IPS-20b (cell line): Measurements from ENCODE around the gene PROSER2.

Source experiments
- H3K27ac ChIP-seq: one replicate; pipeline ENCODE4 v1.5.1; 2013; ENCODE audit warnings: low read length
- H3K27me3 ChIP-seq: 2 replicates; pipeline ENCODE4 v1.6.1; 2013; ENCODE audit warnings: mild to moderate bottlenecking, low read length, inconsistent platforms; ENCODE audit not compliant: insufficient read depth
- H3K36me3 ChIP-seq: 2 replicates; pipeline ENCODE4 v1.6.1; 2013; ENCODE audit warnings: low read depth, mild to moderate bottlenecking, inconsistent platforms, low read length, moderate library complexity; ENCODE audit not compliant: insufficient read depth
- H3K4me1 ChIP-seq: 2 replicates; pipeline ENCODE4 v1.6.1; 2013; ENCODE audit warnings: mild to moderate bottlenecking, control low read depth, inconsistent platforms, low read length, moderate library complexity; ENCODE audit not compliant: insufficient read depth
- H3K4me3 ChIP-seq: 2 replicates; pipeline ENCODE4 v1.5.1; 2013; ENCODE audit warnings: mild to moderate bottlenecking, low read length, inconsistent platforms
- H3K9ac ChIP-seq: 2 replicates; pipeline ENCODE4 v1.6.1; 2013; ENCODE audit warnings: low read depth, mild to moderate bottlenecking, inconsistent platforms, low read length, moderate library complexity
- H3K9me3 ChIP-seq: 2 replicates; pipeline ENCODE4 v1.6.1; 2013; ENCODE audit warnings: mild to moderate bottlenecking, low read depth, low read length, inconsistent platforms; ENCODE audit not compliant: insufficient read depth

The PROSER2 gene

DNA sequence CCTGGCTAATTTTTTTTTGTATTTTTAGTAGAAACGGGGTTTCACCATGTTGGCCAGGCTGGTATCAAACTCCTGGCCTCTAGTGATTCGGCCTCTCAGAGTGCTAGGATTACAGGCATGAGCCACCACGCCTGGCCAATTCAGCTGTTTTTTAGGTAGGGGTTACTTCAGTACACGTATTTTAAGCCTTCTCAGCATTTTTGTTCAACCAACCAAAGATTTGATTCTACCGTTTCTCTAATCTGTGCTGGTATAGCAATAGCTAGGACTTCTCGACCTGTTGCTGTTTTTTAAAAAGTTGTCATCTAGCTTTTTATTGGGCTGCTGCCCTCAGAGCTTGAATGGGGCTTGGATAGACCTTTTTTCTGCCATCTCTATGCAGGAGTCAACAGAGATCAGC, 34.9 kb downstream of the PROSER2 start:
- Histone ChIP-seq H3K27ac (no peak overlapping the region), H3K27me3 (no peaks in the 10 kb centered on the region), H3K4me3 (no peak overlapping the region), H3K4me1 (no peaks in the 10 kb centered on the region), H3K9me3 (no peaks in the 10 kb centered on the region), H3K36me3 (peaks cover 12% of the 10 kb centered on the region; the same call in 1 of the 2 replicates), H3K9ac (no peak overlapping the region)

DNA sequence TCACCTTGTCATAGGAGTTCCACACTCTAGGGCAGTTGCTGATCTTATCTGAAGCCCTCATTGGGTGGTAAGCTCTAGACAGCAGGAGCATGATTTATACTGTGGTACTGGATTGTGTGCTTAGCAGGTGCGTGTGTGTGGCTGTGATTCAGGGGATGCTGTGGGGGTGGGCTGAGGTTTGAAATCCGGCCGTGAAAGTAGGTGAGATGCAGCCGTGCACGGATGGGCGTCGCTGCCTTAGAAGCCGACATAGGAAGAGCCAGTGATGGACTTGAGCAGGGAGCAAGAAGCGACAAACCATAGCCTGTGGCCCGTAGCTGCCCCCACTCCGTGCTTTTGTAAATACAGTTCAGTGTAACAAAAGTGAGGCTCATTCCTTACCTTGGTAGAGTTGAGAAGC, 38.2 kb downstream of the PROSER2 start:
- Histone ChIP-seq H3K9me3 (no peaks in the 10 kb centered on the region), H3K27me3 (no peaks in the 10 kb centered on the region), H3K4me1 (no peaks in the 10 kb centered on the region), H3K27ac (no peak overlapping the region), H3K36me3 (0 out of 2 replicates have a peak, but pooled peaks cover 4% of the 10 kb centered on the region), H3K9ac (no peak overlapping the region), H3K4me3 (no peak overlapping the region)

DNA sequence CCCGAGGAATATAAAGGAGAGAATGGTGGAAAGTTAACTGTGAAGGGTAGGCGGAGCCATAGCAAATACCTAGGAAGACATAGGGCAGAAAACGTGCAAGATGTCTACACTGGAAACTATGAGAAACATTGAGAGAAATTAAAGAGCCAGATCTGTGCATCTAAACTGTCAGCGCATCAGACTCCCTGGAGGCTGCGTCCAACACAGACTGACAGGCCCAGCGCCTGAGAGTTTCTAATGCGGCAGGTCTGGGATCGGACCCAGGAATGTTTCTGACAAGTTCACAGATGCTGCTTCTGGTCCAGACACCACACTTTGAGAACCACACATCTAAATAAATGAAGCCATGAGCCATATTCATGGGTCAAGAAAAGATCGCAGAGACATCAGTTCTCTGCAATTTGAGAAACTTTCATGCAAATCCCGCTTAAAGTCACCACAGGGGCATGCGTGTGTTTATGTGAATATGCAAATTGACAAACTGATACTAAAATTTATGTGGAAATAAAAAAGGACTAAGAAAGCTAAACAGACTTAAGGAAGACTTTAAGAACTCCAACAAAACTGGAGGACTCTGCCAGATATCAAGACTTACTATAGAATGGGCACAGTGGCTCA, 38.8 kb downstream of the PROSER2 start:
- H3K4me1 ChIP-seq, result no peaks in the 10 kb centered on the region
- H3K27ac ChIP-seq, result no peak overlapping the region
- no peak overlapping the region for H3K9ac ChIP-seq
- H3K9me3 ChIP-seq, result no peaks in the 10 kb centered on the region
- H3K27me3 ChIP-seq, result no peaks in the 10 kb centered on the region
- H3K4me3 ChIP-seq, result no peak overlapping the region
- H3K36me3 ChIP-seq, result 0 out of 2 replicates have a peak, but pooled peaks cover 2% of the 10 kb centered on the region

DNA sequence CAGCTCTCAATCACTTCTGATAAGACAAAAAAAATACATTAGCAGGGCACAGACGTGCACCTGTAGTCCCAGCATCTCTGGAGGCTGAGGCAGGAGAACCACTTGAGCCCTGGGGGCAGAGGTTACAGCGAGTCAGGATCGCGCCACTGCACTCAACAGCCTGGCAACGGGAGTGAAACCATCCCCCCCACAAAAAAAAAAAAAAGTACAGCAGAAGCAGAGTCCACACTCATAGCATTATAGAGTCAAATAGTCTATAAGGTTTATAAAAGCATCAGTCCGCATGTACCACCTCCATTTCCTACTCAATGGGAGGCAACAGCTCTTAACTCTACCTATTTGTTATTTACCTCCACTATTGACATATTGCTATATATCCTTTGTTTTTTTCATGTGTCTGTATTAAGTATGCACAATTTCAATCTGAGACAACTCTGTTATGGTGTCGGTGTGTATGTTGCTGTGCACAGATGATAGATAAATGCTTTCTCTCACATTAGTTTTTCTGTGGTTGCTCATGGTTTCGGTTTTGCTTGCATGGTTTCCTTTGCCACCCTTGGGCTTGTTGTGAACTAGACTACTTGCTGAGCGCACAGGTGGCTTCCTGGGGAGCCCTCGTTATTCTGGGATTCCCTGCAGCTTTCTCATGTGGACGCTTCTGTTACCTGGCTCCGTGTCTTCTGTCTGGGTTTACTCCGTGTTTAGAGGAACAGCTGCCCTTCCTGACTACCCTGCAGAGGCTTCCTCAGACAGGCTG, 40.4 kb downstream of the PROSER2 start:
- H3K27ac ChIP-seq, result no peak overlapping the region
- no peaks in the 10 kb centered on the region for H3K9me3 ChIP-seq
- no peaks in the 10 kb centered on the region for H3K4me1 ChIP-seq
- H3K9ac ChIP-seq, result no peak overlapping the region
- no peaks in the 10 kb centered on the region for H3K36me3 ChIP-seq
- H3K27me3 ChIP-seq, result no peaks in the 10 kb centered on the region
- H3K4me3 ChIP-seq, result no peak overlapping the region

DNA sequence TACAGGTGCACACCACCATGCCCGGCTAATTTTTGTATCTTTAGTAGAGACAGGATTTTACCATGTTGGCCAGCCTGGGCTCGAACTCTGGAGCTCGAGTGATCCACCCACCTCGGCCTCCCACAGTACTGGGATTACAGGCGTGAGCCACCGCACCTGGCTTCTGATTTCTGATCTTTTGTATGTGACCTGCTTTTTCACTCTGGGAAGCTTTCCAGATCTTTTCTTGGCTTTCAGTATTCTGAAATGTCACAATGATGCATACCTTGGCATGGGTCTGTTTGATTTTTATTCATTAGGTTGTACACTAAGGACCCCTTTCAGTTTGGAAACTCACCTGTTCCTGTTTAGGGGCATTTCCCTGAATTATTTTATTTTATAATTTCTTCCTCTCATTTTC, 41.6 kb downstream of the PROSER2 start:
- Histone ChIP-seq H3K9me3 (no peaks in the 10 kb centered on the region), H3K4me1 (no peaks in the 10 kb centered on the region), H3K27ac (no peak overlapping the region), H3K9ac (no peak overlapping the region), H3K4me3 (no peak overlapping the region), H3K27me3 (no peaks in the 10 kb centered on the region), H3K36me3 (no peaks in the 10 kb centered on the region)

DNA sequence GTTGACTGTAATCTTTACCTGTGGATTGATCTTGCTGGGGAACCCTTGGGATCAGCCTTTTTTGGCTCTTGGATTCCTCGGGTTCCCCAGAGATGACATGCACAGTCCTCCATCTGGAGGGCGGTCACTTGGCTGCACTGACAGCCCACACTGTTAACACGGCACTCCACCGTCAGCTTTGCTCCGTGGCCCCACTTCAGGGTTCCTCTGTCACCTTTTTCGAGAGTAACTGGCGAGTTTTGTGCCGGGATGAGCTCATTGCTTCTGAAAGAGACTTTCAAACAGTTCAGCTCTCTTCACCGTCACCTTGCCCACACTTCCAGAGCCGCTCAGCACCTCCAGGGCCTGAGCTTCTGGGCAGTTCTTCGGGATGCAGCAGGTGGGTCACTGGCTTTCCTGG, 42.4 kb downstream of the PROSER2 start:
- Histone ChIP-seq H3K27me3 (no peaks in the 10 kb centered on the region), H3K4me1 (no peaks in the 10 kb centered on the region), H3K27ac (no peak overlapping the region), H3K9ac (no peak overlapping the region), H3K9me3 (no peaks in the 10 kb centered on the region), H3K36me3 (no peaks in the 10 kb centered on the region), H3K4me3 (no peak overlapping the region)

DNA sequence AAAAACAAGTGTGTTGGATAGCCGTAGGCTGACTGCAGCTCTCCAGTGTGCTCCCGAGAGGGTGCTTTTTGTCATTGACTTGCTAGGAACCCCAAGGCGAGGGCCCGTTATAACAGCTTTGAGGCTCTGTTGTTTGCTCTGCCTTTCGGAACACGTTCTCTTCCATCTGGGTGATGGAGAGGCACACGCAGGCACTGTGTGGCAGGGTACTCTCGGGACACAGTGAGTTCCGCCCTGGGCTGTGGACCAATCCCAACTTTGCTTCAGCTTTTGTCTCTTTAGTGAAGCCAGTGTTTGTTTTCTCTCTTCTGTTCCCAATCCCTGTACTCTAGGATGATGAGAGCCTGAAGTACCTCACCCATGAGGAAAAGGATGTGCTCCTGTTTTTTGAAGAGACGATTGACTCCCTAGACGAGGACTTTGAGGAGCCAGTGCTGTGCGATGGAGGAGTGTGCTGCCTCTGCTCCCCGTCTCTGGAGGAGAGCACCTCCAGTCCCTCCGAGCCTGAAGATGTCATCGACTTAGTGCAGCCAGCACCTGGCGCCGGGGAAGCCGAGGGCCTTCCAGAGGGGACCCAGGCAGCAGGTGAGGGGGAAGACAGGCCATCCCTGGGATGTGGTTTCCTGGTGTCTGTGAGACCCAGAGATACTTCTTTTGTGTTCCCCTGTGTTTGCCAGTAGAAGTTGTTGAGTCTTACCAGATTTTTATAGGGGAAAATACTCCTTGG, 43.2 kb downstream of the PROSER2 start:
- Histone ChIP-seq H3K27ac (no peak overlapping the region), H3K36me3 (no peaks in the 10 kb centered on the region)

DNA sequence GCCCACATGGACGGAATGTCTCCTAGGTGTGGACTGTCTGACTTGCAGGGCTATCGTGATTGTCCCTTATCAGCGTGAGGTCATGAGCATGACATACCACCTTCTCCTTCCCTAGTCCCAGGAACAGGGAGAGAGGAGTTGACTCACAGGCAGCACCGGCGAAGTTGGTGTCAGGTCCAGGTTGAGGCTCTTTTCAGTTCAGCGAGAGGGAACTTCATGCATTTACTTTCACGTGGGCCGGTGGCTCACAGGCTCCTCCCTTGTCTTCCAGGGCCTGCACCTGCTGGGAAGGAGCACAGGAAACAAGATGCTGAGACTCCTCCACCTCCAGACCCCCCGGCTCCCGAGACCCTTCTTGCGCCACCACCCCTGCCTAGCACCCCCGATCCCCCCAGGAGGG, 46.1 kb downstream of the PROSER2 start:
- no peaks in the 10 kb centered on the region for H3K4me1 ChIP-seq
- no peak overlapping the region for H3K4me3 ChIP-seq
- no peaks in the 10 kb centered on the region for H3K27me3 ChIP-seq
- no peaks in the 10 kb centered on the region for H3K9me3 ChIP-seq
- H3K27ac ChIP-seq, result no peak overlapping the region
- H3K36me3 ChIP-seq, result no peaks in the 10 kb centered on the region
- H3K9ac ChIP-seq, result no peak overlapping the region

More for the DNA sequence above, 43.2 kb downstream of the PROSER2 start:
- Histone ChIP-seq H3K27me3 (no peaks in the 10 kb centered on the region), H3K4me3 (no peak overlapping the region), H3K4me1 (no peaks in the 10 kb centered on the region), H3K9me3 (no peaks in the 10 kb centered on the region), H3K9ac (no peak overlapping the region)

DNA sequence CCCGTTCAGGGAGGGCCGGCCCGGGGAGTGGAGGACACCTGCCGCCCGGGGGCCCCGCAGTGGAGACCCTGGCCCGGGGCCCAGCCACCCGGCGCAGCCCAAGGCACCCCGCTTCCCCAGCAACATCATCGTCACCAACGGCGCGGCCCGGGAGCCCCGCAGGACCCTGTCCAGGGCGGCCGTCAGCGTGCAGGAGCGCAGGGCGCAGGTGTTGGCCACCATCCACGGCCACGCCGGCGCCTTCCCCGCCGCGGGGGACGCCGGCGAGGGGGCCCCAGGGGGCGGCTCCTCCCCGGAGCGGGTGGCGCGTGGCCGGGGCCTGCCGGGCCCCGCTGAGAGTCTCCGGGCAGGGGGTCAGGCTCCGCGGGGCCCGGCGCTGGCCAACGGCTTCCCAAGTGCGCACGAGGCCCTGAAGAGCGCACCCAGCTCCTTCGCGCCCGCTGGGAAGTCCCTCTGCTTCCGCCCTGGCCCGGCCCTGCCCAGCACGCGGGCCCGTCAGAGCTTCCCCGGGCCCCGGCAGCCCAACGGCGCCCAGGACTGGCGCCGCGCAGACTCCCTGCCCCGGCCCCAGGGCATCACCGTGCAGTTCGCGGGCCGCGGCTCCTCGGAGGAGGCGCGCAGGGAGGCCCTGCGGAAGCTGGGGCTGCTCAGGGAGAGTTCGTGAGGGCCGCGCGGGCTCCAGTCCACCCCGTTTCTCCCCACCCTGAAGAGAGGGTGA, 46.7 kb downstream of the PROSER2 start:
- Histone ChIP-seq H3K9me3 (no peaks in the 10 kb centered on the region), H3K36me3 (no peaks in the 10 kb centered on the region), H3K4me1 (peaks cover 1% of the 10 kb centered on the region; the same call in 1 of the 2 replicates), H3K27me3 (no peaks in the 10 kb centered on the region), H3K9ac (no peak overlapping the region), H3K27ac (no peak overlapping the region), H3K4me3 (no peak overlapping the region)

DNA sequence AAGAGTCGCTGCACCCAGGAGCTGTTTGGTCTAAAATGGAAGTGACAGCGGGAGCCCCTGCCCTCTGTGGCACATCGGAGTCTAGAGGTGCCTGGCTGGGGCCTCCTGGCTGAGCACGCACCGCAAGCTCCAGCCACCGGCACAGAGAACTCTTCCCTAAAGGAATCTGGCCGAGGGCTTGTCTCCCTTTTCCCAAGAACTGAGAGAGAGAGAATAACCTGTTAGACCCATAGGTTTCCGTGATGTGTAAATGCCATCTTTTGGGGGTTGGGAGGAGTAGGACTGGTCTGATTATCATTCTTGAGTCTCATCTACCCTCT, 47.3 kb downstream of the PROSER2 start:
- Histone ChIP-seq H3K4me1 (peaks cover 6% of the 10 kb centered on the region), H3K9ac (no peak overlapping the region), H3K9me3 (no peaks in the 10 kb centered on the region), H3K36me3 (no peaks in the 10 kb centered on the region), H3K27ac (no peak overlapping the region), H3K27me3 (no peaks in the 10 kb centered on the region), H3K4me3 (no peak overlapping the region)

DNA sequence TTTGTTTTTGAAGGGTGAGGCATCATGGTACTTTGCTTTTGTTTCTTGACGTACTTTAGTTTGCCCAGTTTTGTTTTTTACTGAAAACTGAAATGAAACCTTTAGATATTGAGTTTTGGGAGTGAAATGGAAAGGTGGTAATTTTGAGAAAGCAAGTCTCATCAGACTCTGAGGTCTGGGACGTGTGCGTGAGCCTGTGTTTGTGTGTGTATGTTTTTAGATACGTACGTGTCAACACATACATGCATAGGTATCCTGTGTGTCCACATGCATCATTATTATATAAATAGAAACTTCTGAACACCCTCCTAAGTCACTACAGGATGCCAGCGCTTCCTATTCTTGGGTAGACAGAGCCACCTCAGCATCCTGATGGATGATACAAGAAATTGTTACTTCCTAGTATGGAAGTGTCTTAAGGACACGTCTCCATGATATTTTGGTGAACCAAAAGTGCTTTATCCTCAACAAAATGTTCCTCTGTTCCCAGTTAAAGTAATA, 47.8 kb downstream of the PROSER2 start:
- peaks cover 12% of the 10 kb centered on the region for H3K4me1 ChIP-seq
- no peak overlapping the region for H3K27ac ChIP-seq
- H3K4me3 ChIP-seq, result no peak overlapping the region
- no peak overlapping the region for H3K9ac ChIP-seq
- no peaks in the 10 kb centered on the region for H3K27me3 ChIP-seq
- H3K36me3 ChIP-seq, result no peaks in the 10 kb centered on the region
- no peaks in the 10 kb centered on the region for H3K9me3 ChIP-seq
